Loucy (cell line): ENCODE measurements around the gene BBS4.

Experiments
- CTCF ChIP-seq: fragments of 200-600 bp; sonication (generic); conservative IDR thresholded peaks from 2 replicates; pipeline ENCODE4 v1.5.1; 2014; ENCODE audit warnings: mild to moderate bottlenecking, antibody characterized with exemption, low read length
- EZH2phosphoT487 ChIP-seq: fragments of 200-600 bp; IDR thresholded peaks from 2 replicates; pipeline ENCODE4 v1.6.1; 2018; ENCODE audit warnings: antibody characterized with exemption, mild to moderate bottlenecking, moderate library complexity, borderline replicate concordance

GRCh38 chr15:72760590-72761260 is 74.7 kb downstream of the BBS4 start:
- TF ChIP-seq CTCF (no peak), EZH2phosphoT487 (no peak)
